Gastrocnemius medialis (tissue), 4 donors: ENCODE results near the gene TUBB3. TPM values are rescaled to one million over a fixed set of nuclear protein-coding genes. Genes with fewer than 3 reads are reported as not detected.
"Not testable (repeated sequence)": the region's sequence is repeated elsewhere in the genome, so short reads cannot be mapped to it uniquely, and the experiment has no call there.

ENCODE experiments used
- ATAC-seq, 2 donors: fragments of 150-250 bp; one replicate each; pipeline ENCODE4 v1.9.1; 2016
- DNase-seq, 2 donors: peaks; one replicate each; pipeline ENCODE4 v3.0.0-alpha.2; 2019
- H3K27ac ChIP-seq, 4 donors: fragments of 200-600 bp; sonication (generic); 1 replicate in 1 of 4; 2 replicates in 3 of 4; pipeline ENCODE4 v1.5.1; 2016 to 2018; ENCODE audit warnings: mild to moderate bottlenecking in 2 of 4, moderate library complexity in 1 of 4
- H3K27me3 ChIP-seq, 3 donors: fragments of 200-600 bp; sonication (generic) in 2 of 3; 1 replicate in 1 of 3; 2 replicates in 2 of 3; pipeline versions ENCODE4 v1.5.1 to v1.6.0; 2016 to 2019; ENCODE audit warnings: mild to moderate bottlenecking in 1 of 3, moderate library complexity in 1 of 3
- H3K36me3 ChIP-seq, 2 donors: fragments of 200-600 bp; sonication (generic) in 1 of 2; one replicate each; pipeline ENCODE4 v1.5.1; 2017 to 2018
- H3K4me1 ChIP-seq, 2 donors: fragments of 200-600 bp; sonication (generic) in 1 of 2; one replicate each; pipeline ENCODE4 v1.5.1; 2016 to 2017; ENCODE audit warnings: mild to moderate bottlenecking in 2 of 2
- H3K4me3 ChIP-seq, 4 donors: fragments of 200-600 bp; sonication (generic) in 3 of 4; 1 replicate in 1 of 4; 2 replicates in 3 of 4; pipeline ENCODE4 v1.5.1; 2016 to 2019; ENCODE audit warnings: mild to moderate bottlenecking in 2 of 4
- H3K9me3 ChIP-seq, 3 donors: fragments of 200-600 bp; sonication (generic) in 2 of 3; 1 replicate in 1 of 3; 2 replicates in 2 of 3; pipeline ENCODE4 v1.5.1; 2016 to 2019
- POLR2A ChIP-seq, 2 donors: fragments of 450-650 bp; IDR thresholded peaks; one replicate each; pipeline ENCODE4 v1.6.1; 2017; ENCODE audit warnings: antibody characterized with exemption in 2 of 2, mild to moderate bottlenecking in 2 of 2, moderate library complexity in 2 of 2
- in situ Hi-C, 4 donors: fragments of 200-750 bp; cut with MboI; loops; one replicate each; pipeline versions ENCODE4 v1.15.0 to v1.8.0; 2017; ENCODE audit warnings: low sequenced_read_pairs in 4 of 4
- intact Hi-C: fragments of 100-400 bp; cut with DNase I; formaldehyde crosslinking; loops from one replicate; pipeline ENCODE4 v1.15.1; 2023; ENCODE audit warnings: low total_unique reads
- total RNA-seq, 4 donors: library from RNA; depleted of rRNA; stranded (reverse); fragments of >200 nt; gene quantifications; one replicate each; pipeline versions ENCODE4 v1.1.0 to v1.2.3, GENCODE V29; 2016
- TF ChIP-seq, protein P1 (sequence below), 5 experiments: fragments of 450-650 bp in 3 of 5; fragments of 200-600 bp in 2 of 5; sonication (generic) in 2 of 5; IDR thresholded peaks in 4 of 5; conservative IDR thresholded peaks in 1 of 5; 1 replicate in 4 of 5; 2 replicates in 1 of 5; pipeline ENCODE4 v1.5.1; 2016 to 2019; ENCODE audit warnings: antibody characterized with exemption in 5 of 5, mild to moderate bottlenecking in 3 of 5, moderate library complexity in 3 of 5

Gene TUBB3
- total RNA-seq, 4 donors from 2014 or later: 1.1 TPM; not detected in 3

DNA sequence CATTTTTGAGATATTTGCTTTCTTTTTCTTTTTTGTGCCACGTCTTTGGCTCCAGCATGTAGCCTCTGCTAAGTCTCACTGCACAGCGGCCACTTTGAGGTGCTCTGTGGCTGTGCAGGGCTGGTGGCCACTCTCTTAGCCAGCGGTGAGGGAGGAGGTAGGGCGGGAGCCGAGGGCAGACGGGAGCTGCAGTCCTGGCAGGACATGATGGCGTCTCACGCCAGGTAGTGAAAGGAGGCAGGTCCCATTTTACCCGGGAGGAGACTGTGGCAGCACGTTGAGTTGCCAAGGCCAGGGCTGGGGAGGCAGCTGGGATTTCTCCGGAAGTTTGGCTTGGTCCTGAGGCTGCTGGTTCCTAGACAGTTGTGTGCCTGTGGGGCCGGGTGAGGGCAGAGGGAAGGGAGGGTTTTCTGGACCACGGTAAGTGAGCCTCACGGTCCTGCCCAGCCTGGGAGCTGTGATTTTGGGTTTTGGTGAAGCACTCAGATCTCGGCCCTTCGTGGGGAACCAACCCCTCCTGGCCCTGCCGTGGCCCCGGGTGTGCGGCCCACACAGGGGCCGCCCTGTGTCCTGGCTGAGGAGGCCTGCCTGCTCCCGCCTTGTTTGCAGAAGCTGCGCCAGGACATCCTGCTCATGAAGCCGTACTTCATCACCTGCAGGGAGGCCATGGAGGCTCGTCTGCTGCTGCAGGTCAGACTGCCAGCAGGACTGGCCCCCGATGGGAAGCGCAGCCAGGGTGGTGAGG, 39.8 kb downstream of the TUBB3 start:
- Histone ChIP-seq H3K9me3 (no peaks in the 10 kb centered on the region), H3K27me3 (no peaks in the 10 kb centered on the region), H3K36me3 (peaks cover 0 to 24% of the 10 kb centered on the region in 2 donors), H3K27ac (no peak overlapping the region), H3K4me1 (no peaks in the 10 kb centered on the region), H3K4me3 (no peak overlapping the region)
- in situ Hi-C loops (no loop called here), intact Hi-C loops (no loop called here)
- no peak for TF ChIP-seq POLR2A (IDR thresholded peaks at IDR 0.05)
- TF ChIP-seq, protein P1, sequence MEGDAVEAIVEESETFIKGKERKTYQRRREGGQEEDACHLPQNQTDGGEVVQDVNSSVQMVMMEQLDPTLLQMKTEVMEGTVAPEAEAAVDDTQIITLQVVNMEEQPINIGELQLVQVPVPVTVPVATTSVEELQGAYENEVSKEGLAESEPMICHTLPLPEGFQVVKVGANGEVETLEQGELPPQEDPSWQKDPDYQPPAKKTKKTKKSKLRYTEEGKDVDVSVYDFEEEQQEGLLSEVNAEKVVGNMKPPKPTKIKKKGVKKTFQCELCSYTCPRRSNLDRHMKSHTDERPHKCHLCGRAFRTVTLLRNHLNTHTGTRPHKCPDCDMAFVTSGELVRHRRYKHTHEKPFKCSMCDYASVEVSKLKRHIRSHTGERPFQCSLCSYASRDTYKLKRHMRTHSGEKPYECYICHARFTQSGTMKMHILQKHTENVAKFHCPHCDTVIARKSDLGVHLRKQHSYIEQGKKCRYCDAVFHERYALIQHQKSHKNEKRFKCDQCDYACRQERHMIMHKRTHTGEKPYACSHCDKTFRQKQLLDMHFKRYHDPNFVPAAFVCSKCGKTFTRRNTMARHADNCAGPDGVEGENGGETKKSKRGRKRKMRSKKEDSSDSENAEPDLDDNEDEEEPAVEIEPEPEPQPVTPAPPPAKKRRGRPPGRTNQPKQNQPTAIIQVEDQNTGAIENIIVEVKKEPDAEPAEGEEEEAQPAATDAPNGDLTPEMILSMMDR (IDR thresholded peaks at IDR 0.05 in 4 of 5, conservative IDR thresholded peaks at IDR 0.05 in 1 of 5): no peak
- ATAC-seq (no peak), DNase-seq (no peak)

DNA sequence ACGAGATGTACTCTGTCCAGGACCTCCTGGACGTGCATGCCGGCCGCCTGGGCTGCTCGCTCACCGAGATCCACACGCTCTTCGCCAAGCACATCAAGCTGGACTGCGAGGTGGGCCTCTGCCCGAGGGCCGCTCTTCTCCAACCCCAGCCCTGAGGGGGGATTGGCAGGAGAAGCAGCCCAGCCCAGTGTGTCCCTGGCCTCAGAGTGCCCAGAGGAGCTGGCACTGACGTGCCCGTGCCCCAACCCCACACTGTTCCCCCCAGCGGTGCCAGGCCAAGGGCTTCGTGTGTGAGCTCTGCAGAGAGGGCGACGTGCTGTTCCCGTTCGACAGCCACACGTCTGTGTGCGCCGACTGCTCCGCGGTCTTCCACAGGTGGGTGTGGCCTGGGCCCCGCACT, 41.1 kb downstream of the TUBB3 start:
- DNase-seq (no peak), ATAC-seq (no peak)
- TF ChIP-seq POLR2A (IDR thresholded peaks at IDR 0.05): no peak
- TF ChIP-seq, protein P1 (IDR thresholded peaks at IDR 0.05 in 4 of 5, conservative IDR thresholded peaks at IDR 0.05 in 1 of 5): no peak
- in situ Hi-C loops (no loop called here), intact Hi-C loops (no loop called here)
- no peak overlapping the region for H3K4me3 ChIP-seq
- no peaks in the 10 kb centered on the region for H3K4me1 ChIP-seq
- H3K27me3 ChIP-seq: no peaks in the 10 kb centered on the region
- no peak overlapping the region for H3K27ac ChIP-seq
- no peaks in the 10 kb centered on the region for H3K9me3 ChIP-seq
- H3K36me3 ChIP-seq: peaks cover 0 to 12% of the 10 kb centered on the region in 2 donors

DNA sequence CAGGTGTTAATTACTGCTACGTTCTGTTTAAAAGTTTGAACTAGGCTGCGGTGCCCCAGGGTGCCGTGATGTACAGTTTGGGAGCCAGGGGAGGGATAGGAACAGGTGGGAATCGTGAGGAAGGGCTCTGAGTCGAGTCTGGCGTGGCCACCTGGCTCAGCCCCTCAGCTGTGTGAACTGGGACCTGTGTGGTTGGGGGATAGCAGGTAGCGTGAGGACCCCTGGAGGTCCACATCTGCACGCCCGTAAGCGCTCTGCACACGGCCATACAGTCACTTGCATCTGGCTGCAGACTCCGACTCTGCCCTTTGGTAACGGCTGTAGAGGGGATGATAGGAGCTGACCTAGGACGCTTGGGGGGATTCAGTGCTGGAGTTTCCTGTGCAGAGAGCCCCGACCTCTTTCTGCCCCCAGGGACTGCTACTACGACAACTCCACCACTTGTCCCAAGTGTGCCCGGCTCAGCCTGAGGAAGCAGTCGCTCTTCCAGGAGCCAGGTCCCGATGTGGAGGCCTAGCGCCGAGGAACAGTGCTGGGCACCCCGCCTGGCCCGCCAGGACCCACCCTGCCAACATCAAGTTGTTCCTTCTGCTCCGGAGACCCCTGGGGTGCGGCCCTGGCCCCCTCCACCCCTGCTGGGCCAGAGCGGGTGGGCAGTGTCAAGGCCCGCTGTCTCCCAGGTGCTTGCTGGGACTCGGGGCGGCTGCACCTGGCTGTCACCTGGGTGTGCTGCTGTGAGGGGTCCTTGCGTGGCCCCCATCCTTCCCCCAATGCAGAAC, 42.5 kb downstream of the TUBB3 start:
- in situ Hi-C loops (no loop called here), intact Hi-C loops (no loop called here)
- no peaks in the 10 kb centered on the region for H3K9me3 ChIP-seq
- no peak overlapping the region for H3K27ac ChIP-seq
- ATAC-seq (no peak), DNase-seq (no peak)
- no peaks in the 10 kb centered on the region for H3K27me3 ChIP-seq
- peaks cover 6 to 11% of the 10 kb centered on the region in 2 donors for H3K4me1 ChIP-seq
- peaks cover 0 to 10% of the 10 kb centered on the region in 2 donors for H3K36me3 ChIP-seq
- TF ChIP-seq POLR2A (IDR thresholded peaks at IDR 0.05): no peak
- TF ChIP-seq, protein P1 (IDR thresholded peaks at IDR 0.05 in 4 of 5, conservative IDR thresholded peaks at IDR 0.05 in 1 of 5): no peak
- H3K4me3 ChIP-seq: no peak overlapping the region

DNA sequence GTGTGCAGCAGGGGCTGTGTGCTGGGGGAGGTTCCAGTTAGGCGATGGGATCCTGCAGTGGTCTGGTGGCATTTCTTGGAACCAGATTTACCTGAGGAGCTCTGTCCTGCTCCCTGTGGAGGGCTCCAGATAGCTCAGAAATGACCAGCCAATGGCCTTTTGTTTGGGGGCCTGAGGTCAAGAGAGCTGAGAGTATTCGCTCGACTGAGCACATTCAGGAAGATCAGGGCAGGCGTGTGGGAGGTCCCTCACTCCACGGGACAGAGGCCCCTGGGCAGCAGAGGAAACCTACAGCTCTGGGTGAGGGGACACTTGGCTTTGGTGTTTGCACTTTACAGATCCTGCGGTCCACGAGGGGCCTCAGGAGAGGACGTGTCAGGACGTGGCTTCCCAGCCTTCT, 43.6 kb downstream of the TUBB3 start:
- intact Hi-C loops: no loop called here
- in situ Hi-C loops: no loop called here
- TF ChIP-seq, protein P1 (IDR thresholded peaks at IDR 0.05 in 4 of 5, conservative IDR thresholded peaks at IDR 0.05 in 1 of 5): no peak
- no peak for TF ChIP-seq POLR2A (IDR thresholded peaks at IDR 0.05)

DNA sequence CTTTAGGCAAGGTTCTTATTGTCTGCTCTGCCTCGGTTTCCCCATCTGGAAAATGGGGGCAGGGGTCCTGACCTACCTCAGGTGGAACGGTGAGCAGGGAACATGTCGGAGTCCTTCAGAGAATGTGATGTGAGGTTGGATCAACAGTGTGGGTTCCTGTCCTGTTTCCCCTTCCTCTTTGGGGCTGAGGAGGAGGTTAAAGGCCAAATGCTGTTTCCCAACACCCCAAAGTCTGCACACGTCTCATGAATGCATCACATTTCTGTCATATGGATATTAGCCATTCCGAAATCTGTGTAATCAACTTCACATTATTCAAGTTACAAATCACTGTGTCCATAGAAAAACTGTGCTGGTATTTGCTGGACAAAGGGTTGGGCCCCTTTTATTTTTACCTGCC, 44.3 kb downstream of the TUBB3 start:
- DNase-seq, H3K36me3 ChIP-seq, H3K9me3 ChIP-seq, ATAC-seq, in situ Hi-C loops, H3K27ac ChIP-seq, H3K27me3 ChIP-seq, intact Hi-C loops, H3K4me3 ChIP-seq: not testable (repeated sequence)
- peaks cover 20 to 25% of the 10 kb centered on the region in 2 donors for H3K4me1 ChIP-seq

More for the DNA sequence above, 43.6 kb downstream of the TUBB3 start:
- no peaks in the 10 kb centered on the region for H3K36me3 ChIP-seq
- H3K27ac ChIP-seq: no peak overlapping the region
- no peaks in the 10 kb centered on the region for H3K9me3 ChIP-seq
- H3K27me3 ChIP-seq: no peaks in the 10 kb centered on the region
- peaks cover 17 to 21% of the 10 kb centered on the region in 2 donors for H3K4me1 ChIP-seq
- ATAC-seq (no peak), DNase-seq (no peak)
- H3K4me3 ChIP-seq: no peak overlapping the region

DNA sequence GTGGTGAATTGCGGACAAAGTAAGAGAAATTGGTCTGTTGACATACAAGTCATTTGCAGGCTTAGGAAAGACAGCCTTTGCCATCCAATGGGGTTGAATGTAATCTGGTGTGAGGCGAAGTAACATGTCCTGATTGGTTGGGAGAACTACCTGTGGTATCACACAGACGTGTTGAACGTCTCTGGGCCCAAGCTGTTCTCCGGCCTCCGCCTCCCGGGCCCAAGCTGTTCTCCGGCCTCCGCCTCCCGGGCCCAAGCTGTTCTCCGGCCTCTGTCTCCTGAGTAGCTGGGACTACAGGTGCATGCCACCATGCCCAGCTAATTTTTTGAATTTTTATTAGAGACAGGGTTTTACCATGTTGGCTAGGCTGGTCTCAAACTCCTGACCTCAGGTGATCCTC, 44.9 kb downstream of the TUBB3 start:
- ATAC-seq: not testable (repeated sequence)

More for the DNA sequence above, 44.9 kb downstream of the TUBB3 start:
- in situ Hi-C loops, H3K9me3 ChIP-seq, H3K27ac ChIP-seq, DNase-seq, H3K4me3 ChIP-seq, intact Hi-C loops, H3K36me3 ChIP-seq, H3K27me3 ChIP-seq: not testable (repeated sequence)
- peaks cover 20 to 27% of the 10 kb centered on the region in 2 donors for H3K4me1 ChIP-seq
